ENCODE measurements around the gene KRTAP10-2.
"Not testable (repeated sequence)": the region's sequence is repeated elsewhere in the genome, so short reads cannot be mapped to it uniquely, and the experiment has no call there.

KRTAP10-2 gene

DNA sequence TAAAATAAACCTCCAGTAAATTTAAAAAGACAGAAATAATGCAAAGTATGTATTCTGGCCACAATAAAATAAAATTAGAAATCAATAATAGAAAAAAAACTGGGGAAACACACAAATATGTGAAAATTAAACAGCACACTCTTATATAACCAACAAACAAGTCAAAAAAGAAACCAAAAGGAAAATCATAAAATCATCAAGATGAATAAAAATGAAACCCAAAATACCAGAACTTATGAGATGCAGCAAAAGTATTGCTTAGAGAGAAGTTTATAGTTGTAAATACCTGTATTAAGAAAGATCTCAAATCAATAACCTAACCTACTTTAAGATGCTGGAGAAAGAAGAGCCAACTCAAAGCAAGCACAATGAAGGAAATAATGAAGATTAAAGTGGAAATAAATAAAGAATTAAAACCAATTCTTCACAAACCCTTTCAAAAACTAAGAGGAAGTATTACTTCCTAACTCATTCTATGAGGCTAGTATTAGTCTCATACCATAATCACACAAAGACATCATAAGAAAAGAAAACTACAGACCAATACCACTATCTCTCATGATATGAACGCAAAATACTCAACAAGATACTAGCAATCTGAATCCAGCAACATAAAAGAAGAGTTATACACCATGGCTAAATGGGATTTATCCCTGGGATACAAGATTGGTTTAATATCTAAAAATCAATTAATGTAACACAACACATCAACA lies 13.7 kb upstream of the KRTAP10-2 start:
- DNase-seq = no peak

DNA sequence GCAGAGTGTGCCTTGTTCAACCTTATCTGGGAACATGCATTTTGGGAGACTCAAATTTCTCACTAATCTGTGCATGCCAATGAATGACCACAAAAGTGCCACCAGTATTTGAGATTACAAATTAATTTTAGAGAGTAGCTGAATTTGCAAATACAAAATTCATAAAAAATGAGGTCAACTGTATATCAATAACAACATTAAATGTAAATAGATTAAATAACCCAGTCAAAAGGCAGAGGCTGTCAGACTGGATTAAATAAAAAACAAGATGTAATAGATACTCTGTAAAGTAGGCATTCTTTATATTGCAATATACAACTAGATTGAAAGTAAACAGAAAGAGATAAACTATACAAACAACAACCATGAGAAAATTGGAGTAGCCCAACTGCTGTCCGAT lies 12.8 kb upstream of the KRTAP10-2 start:
- DNase-seq = no peak

DNA sequence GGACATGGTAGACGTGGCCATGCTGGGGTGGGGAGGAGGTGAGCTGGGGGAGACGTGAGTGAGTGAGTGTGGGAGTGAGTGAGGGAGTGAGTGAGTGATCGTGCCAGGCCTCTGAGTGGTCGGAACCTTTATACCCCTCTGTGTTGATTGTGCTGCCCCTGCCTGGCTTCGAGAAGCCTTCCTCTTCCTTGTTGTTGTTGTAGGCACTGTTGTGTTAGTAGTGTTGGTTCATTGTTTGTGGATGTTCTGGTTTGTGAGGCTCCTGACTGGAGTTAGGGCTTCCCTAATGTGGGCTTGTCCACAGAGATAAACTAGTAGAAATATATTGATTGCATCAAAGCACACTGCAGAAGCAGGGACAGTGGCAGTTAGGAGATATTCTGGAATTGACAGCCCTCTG lies 7.4 kb upstream of the KRTAP10-2 start, which contains the start of gene KRTAP10-3:
KRTAP10-3 (minus strand) TSS at position 101 of the 400 bp plus-strand sequence; CDS start at position 21, 80 bp downstream.
- DNase-seq = no peak

DNA sequence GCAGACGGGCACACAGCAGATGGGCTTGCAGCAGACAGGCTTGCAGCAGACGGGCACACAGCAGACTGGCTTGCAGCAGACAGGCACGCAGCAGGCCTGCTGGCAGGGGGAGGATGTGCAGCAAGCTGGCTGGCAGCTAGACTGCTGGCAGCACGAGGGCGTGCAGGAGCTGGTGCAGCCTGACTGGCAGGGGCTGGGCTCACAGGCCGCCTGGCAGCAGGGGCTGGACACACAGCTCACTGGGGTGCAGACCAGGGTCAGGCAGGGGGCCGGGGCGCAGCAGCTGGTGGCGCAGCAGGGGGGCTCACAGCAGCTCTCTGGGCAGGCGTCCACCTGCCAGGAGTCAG lies 7.0 kb upstream of the KRTAP10-2 start:
- DNase-seq = not testable (repeated sequence)

DNA sequence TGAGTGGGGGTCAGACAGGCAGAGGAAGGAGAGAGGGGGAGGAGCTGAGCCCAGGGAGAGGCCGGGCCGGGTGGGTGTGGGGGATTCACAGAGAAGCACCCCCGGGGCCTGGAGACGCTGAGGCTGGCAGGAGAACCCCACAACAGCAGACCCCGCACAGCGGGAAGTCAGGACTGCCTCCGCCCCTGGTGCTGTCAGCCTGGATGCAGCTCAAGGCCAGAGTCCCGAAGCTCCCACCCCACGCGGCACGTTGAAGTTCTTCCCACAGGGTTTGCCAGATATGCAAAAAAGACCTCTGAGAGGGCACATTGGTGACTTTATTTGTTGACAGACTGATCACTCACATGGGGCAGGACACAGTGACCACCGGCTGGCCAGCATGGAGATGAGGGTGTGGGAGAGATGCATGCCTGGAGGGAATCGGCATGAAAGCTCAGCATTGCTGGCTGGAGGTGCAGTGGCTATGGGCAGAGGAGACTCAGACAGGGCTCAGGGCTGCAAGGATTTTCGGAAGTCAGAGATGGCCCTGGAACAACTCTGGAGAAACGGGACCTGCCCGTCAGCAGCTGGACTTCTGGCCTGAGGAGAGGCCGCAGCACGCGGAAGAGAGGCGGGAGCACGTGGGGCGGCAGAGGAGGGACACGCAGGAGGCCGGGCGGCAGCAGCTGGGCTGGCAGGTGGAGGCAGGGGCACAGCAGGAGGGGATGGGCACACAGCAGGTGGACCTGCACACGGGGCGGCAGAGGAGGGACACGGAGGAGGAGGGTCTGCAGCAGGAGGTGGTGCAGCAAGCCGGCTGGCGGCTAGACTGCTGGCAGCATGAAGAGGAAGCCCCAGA lies 6.4 kb upstream of the KRTAP10-2 start:
- no peak for DNase-seq

DNA sequence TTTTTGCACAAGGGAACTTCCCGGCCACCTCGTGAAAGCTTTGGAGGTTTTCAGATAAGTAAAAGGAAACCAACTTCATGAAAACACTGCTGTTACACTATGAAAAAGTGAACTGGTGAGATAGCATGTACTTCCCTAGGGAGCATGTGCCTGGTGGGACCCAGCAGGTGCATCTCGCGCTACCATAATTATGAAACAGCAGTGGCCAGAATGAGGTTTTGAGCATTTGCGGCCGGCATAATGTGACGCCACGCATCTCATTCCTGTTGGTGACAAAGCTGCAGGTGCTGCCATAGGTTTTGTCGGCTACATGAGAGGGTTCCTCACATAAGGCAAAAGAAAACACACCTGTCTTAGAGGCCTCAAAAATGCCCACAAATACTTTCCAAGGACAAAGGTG lies 5.6 kb upstream of the KRTAP10-2 start:
- DNase-seq = no peak

DNA sequence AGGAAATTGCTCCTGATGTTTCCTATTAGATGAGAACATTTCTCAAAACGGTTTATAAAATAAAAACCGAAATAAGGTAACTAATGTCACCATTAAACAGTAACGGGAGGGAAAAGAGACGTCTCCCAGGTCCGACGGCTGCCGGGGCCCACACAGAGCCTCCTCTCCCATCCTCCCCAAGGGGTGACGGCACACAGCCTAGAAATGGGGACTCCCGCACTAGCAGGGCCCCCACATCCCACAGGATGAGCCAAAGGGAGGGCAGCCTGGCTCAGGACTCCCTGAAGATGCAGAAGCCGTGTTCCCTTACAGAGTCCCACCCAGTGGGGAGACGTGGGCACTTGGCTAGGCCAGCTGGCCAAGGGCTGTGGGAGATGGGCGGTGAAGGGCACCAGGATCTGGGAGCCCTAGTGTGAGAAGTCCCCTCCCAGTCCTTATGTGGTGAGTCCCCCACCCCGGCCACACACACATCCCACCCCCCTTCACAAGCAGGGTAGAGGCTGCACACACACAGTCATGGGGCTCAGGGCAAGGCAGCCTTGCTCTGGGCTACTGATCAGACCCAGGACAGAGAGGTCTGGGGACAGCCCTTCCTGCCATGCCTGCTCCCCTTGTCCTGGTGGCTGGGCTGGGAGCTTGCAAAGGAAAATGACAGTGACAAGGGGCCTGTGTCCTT lies 4.0 kb upstream of the KRTAP10-2 start:
- no peak for DNase-seq

DNA sequence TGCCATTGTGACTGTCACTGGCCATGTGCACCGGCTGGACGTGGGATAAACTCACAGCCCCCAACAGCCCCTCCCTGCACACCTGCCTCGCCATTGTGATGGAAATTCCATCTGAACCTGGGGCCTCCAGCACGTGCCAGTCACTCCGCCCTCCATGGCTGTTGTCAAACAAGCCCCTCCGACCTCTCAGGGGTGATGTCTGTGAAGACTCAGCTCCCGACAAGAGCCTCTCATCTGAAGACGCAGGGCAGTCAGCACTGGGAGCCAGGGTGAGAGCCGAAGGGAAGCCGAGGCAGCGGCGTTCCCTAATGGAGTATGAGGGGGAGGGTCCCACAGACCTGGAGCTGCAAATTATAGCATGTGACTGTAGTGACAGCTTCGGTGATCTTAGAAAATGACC lies 1.4 kb upstream of the KRTAP10-2 start:
- DNase-seq = no peak

DNA sequence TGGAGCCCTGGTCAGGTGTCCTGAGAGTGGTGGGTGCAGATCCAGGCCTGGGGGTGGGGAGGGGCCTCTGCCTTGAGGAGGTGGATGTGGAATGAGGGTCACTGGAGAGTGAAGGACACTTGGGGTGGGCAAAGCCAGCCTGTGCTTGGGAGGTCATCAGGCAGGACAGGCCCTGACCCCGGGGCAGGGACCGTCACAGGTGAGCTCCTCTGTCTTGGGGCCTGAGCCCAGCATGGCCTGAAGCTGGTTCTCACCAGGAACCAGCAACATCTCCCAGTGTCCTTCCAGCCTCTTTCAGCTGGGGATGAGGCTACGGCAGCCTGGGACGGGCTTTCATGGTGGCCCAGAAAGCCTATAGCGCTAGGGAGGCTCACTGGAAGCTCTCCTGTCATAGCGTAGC lies 831 bp upstream of the KRTAP10-2 start:
- DNase-seq = no peak

DNA sequence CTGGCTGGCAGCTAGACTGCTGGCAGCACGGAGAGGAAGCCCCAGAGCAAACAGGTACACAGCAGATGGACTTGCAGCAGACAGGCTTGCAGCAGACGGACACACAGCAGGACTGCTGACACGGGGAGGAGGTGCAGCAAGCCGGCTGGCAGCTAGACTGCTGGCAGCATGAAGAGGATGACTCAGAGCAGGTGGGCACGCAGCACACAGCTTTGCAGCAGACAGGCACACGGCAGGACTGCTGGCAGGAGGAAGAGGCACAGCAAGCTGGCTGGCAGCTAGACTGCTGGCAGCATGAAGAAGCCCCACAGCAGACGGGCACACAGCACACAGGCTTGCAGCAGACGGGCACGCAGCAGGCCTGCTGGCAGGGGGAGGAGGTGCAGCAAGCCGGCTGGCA lies 498 bp downstream of the KRTAP10-2 start:
- no peak for DNase-seq

DNA sequence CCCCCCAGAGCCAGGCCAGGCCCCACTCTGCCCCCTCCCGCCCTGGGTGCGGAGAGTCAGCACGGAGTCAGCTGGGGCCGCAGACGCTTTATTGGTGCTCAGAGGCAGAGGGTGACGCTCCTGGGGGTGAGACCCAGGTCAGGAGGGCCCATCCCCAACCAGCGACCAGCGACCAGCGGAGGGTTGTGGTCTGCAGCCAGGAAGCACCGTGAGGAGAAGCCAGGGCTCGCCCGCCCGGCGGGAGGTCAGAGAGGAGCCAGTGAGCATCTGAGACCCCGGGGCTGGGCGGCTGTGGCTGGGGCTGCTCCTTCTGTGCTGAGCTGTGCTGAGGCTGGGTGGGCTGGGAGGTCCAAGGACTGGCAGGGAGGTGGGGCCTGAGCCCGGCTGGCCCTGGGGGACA lies 1.0 kb downstream of the KRTAP10-2 start:
- DNase-seq = not testable (repeated sequence)

DNA sequence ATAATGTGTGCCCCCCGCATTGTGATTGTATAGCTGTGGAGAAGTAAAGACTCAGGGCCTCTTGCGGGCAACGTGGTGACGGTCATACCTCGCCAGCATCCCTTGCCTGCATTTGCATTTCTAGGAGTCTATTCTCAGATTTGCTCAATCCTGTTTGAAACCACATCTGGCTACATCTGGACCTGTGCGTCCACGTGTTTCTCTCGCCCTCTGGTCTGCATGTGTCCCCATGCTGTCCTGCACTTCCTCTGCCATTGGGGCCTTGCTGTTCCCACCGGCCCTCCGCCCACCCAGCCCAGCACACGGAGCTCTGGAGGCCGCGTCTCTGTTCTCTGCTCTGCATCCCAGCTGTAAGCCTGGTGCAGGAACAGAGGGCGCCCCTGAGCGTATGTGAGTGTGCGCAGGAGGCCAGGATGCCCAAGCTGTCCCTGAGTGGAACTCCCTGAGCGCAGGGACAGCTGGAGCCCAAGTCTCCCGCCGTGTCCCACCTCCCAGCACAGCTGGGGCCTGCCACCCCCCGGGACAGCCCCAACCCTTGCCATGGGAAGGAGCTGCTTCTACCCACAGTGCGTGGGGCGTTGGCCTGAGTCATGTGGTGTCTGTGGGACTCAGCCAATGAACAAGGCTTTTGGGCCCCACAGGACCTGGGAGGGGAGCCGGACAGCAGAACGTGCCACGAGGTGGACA lies 1.6 kb downstream of the KRTAP10-2 start:
- DNase-seq = no peak

DNA sequence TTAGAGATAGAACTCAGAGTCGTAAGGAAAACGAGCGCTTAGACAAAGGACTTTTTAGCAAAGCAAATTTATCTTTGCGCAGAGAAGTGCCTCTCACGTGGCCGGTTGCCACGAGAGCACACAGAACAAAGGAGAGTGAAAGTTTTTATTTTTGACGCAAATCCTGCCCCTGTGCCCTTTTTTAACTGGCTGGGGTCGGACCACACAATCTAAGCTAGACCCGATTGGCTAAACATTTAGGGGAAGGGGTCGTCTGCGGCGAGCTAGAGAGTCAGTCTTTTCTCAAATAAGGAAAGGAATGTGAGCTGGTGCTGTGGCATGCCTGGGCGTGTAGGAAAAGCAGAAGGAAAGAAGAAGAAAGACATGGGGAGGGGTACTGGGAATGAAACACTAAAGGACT lies 2.4 kb downstream of the KRTAP10-2 start:
- no peak for DNase-seq

DNA sequence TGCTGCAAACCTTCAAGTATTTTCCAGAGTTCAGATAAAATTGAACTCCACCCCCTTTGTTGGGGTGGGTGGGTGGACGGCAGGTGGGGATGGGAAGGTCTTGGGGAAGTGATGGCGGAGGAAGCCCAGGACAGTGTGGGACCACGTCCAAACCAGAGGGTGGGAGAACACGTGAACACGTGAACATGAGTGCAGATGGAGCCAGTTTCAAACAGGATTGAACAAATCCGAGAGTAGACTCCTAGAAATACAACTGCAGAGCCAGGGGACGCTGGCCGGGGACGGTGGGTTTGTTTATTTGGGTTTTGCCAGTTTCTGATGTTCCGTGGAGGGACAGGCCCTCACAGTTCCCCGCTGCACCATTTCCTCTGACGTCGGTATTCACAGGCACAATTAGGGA lies 2.9 kb downstream of the KRTAP10-2 start:
- DNase-seq = no peak

DNA sequence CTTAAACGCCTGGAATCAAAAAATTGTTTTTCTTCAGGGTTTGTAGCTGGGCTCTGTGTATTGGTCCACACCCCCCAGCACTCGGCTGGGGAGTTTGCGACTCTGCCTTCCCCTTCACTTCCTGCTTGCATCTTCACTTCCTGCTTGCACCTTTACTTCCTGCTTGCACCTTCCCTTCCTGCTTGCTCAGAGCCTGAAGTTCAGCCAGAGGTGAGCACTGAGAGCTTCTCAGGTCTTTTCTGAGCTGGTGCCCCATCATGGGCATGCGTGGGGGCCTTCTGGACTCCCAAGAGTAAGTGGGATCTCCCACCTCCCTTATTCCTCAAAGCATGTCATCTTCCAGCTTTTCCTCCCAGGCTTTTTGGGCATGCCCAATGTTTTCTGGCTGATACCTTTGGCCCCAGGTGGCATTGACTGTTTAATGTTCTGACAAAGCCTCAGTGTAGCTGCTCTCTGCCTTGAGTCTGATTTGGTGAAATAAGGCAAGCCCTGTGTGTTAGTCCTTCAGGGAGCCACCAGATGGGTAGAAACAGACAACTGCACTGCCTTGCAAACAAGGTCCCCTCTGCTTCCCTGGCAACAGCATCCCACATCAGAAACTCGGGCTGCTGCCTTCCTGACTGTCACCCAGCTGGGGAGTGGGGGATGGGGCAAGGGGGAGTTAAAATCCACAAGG lies 3.5 kb downstream of the KRTAP10-2 start:
- DNase-seq = no peak

DNA sequence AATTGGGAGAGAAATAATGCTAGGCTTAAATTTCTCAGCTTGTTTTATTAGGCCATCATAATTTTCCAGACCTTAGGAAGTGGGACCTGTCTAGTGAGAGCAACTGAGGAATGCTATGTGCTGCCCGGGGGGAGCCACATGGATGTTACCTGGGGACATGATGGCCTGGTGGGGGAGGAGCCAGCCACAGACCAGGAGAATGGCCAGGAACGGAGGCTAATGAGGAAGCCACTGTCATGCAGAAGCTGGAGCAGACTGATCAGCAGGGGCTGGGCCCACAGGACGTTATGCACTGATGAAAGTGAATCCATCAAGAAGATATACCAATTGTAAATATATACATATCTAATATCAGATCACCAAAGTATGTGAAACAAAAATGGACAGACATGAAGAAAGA lies 6.7 kb downstream of the KRTAP10-2 start:
- no peak for DNase-seq

DNA sequence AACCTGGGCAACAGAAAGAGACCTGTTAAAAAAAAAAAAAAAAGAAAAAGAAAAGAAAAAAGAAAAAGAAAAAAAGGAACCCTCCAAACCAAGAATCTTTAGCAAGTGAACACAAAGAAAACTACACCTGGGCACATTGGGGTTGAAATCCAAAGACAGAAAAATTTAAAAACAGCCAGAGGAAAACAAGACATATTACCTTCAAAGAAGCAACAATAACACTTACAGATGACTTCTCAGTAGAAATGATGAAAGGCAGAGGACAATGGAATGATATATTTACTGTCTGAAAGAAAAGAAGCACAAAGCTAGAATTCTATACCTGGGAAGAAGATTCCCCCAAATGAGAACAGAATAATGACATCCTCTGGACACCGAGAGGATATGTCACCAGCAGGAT lies 8.6 kb downstream of the KRTAP10-2 start:
- DNase-seq = no peak

DNA sequence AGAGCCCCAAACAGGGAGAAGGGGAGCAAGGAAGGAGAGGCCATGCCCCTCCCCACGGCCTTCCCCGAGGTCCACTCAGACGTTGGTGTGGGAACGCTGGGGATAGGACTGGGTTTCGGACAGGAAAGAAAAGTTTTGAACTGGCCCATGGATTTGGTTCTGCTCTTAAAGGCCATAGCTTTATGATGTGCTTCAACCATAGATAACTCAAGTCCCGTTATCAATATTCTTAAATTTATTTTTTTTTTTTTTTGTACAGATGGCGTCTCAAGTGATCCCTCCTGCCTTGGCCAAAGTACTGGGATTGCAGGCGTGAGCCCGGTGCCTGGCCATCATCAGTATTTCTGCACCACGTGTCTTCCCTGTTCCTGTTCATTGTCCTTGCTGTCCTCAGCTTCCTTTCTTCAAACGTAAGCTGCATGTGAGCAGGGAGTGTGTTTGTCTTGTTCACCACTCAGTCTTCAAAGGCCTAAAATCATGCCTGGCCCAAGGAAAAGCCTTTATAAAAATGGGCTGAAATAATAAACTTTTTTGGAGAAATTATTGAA lies 10.5 kb downstream of the KRTAP10-2 start:
- no peak for DNase-seq

DNA sequence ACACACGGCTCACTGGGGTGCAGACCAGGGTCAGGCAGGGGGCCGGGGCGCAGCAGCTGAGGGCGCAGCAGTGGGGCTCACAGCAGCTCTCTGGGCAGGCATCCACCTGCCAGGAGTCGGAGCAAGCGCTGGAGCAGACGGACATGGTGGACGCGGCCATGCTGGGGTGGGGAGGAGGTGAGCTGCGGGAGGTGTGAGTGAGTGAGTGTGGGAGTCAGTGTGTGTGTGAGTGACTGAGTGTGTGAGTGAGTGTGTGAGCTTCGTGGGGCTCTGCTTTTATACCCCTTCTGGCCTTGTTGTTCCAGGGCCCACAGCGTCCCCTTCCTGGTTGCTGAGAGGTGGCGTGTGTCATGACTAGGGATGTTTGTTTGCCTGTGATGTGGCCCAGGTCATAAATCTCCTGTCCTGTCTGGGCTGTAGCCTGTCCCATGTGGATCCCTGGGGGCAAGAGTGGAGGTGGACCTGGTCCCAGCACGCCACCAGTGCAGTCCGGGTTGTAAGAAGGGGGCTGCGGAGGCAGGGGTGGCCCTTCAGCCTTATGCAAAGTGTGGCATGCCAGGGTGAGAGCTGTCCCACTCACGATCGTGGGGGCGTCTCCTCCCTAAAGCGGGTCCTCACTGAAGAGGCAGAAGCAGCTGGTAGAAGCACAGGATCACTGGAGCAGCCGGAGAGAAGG lies 11.2 kb downstream of the KRTAP10-2 start, which contains the start of gene KRTAP10-1:
KRTAP10-1 (minus strand) TSS at position 205 of the 676 bp plus-strand sequence; CDS start at position 160, 45 bp downstream.
- DNase-seq = no peak

DNA sequence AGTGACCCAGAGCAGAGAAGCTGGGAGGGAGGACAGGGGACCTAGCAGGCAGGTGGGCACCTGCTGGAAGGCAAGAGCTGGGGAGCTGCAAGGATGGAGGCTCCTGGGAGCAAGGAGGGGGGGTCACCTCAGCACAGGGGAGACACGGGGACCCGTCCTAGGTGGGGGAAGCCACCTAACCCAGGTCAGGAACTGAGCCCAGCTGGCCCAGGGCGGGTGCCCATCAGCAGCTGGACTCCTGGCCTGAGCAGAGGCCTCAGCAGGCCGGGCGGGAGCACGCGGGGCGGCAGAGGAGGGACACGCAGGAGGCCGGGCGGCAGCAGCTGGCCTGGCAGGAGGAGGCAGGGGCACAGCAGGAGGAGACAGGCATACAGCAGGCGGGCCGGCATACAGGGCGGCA lies 12.3 kb downstream of the KRTAP10-2 start:
- DNase-seq = no peak

All from NCI-H2081 treated with DMSO at 0.1 percent for 48 hours (cell line).